Measurements from ENCODE around the gene IQSEC1.

GRCh38 chr3:12957824-12958792 lies 115.1 kb downstream of the IQSEC1 start:
- TF ChIP-seq GATA3 (IDR thresholded peaks at IDR 0.05; ENCODE audit: low read depth, low read length) = no peak
- no peak for TF ChIP-seq GATA2 (IDR thresholded peaks at IDR 0.05; ENCODE audit: low read depth, low read length)
